ENCODE data around the gene CLEC16A. TPM values are rescaled to one million over a fixed set of nuclear protein-coding genes. Genes with fewer than 3 reads are reported as not detected.

CLEC16A gene
- total and polyA plus RNA-seq, 9 donors: 11.5 to 18.3 (median 14.9) TPM

GRCh38 chr16:11094075-11094856, 149.9 kb downstream of the CLEC16A start:
- WGBS (ENCODE audit: insufficient coverage): 26% methylated on average over 4 of the region's 8 CpGs
- Histone ChIP-seq H3K36me3 (ENCODE audit: control insufficient read depth, insufficient read depth, low read length) (peaks cover 19% of the 10 kb centered on the region), H3K4me3 (ENCODE audit: low read length) (no peak overlapping the region), H3K9me3 (replicated peaks; ENCODE audit: control insufficient read depth, low read depth, low read length) (no peaks in the 10 kb centered on the region), H3K27me3 (ENCODE audit: control insufficient read depth, insufficient read depth, low read length) (no peaks in the 10 kb centered on the region), H3K27ac (ENCODE audit: low read length) (peak overlapping the region; percentile 62), H3K4me1 (ENCODE audit: control insufficient read depth, insufficient read depth, low read length) (peaks cover 28% of the 10 kb centered on the region)
- DNase-seq: peak; percentile 72

- 54% methylated on average over 2 of the region's 10 CpGs for WGBS (ENCODE audit: insufficient coverage)
These were observed 150.6 kb downstream of the CLEC16A start for GRCh38 chr16:11094857-11095565.

GRCh38 chr16:11095935-11096334, 151.6 kb downstream of the CLEC16A start:
- no peak for DNase-seq
- H3K27ac ChIP-seq (ENCODE audit: low read length): no peak overlapping the region
- H3K4me1 ChIP-seq (ENCODE audit: control insufficient read depth, insufficient read depth, low read length): peaks cover 40% of the 10 kb centered on the region
- H3K4me3 ChIP-seq (ENCODE audit: low read length): no peak overlapping the region
- WGBS (ENCODE audit: insufficient coverage): no CpG with 5 or more reads among the region's 4 CpGs
- H3K36me3 ChIP-seq (ENCODE audit: control insufficient read depth, insufficient read depth, low read length): peaks cover 19% of the 10 kb centered on the region
- no peaks in the 10 kb centered on the region for H3K9me3 ChIP-seq (replicated peaks; ENCODE audit: control insufficient read depth, low read depth, low read length)
- H3K27me3 ChIP-seq (ENCODE audit: control insufficient read depth, insufficient read depth, low read length): no peaks in the 10 kb centered on the region

More at GRCh38 chr16:11094857-11095565, 150.6 kb downstream of the CLEC16A start:
- H3K9me3 ChIP-seq (replicated peaks; ENCODE audit: control insufficient read depth, low read depth, low read length): no peaks in the 10 kb centered on the region
- no peak overlapping the region for H3K4me3 ChIP-seq (ENCODE audit: low read length)
- H3K27ac ChIP-seq (ENCODE audit: low read length): peak overlapping the region; percentile 62
- DNase-seq: no peak
- peaks cover 31% of the 10 kb centered on the region for H3K4me1 ChIP-seq (ENCODE audit: control insufficient read depth, insufficient read depth, low read length)
- H3K27me3 ChIP-seq (ENCODE audit: control insufficient read depth, insufficient read depth, low read length): no peaks in the 10 kb centered on the region
- H3K36me3 ChIP-seq (ENCODE audit: control insufficient read depth, insufficient read depth, low read length): peaks cover 19% of the 10 kb centered on the region

- Histone ChIP-seq H3K4me3 (ENCODE audit: low read length) (no peak overlapping the region), H3K4me1 (ENCODE audit: control insufficient read depth, insufficient read depth, low read length) (peaks cover 48% of the 10 kb centered on the region), H3K9me3 (replicated peaks; ENCODE audit: control insufficient read depth, low read depth, low read length) (no peaks in the 10 kb centered on the region), H3K36me3 (ENCODE audit: control insufficient read depth, insufficient read depth, low read length) (peaks cover 9% of the 10 kb centered on the region), H3K27me3 (ENCODE audit: control insufficient read depth, insufficient read depth, low read length) (no peaks in the 10 kb centered on the region), H3K27ac (ENCODE audit: low read length) (no peak overlapping the region)
- WGBS (ENCODE audit: insufficient coverage): 81% methylated on average over 5 of the region's 8 CpGs
- DNase-seq: no peak
These were observed 152.9 kb downstream of the CLEC16A start for GRCh38 chr16:11097094-11097786.

GRCh38 chr16:11097787-11098167, 153.4 kb downstream of the CLEC16A start:
- H3K9me3 ChIP-seq (replicated peaks; ENCODE audit: control insufficient read depth, low read depth, low read length): no peaks in the 10 kb centered on the region
- H3K27ac ChIP-seq (ENCODE audit: low read length): no peak overlapping the region
- H3K27me3 ChIP-seq (ENCODE audit: control insufficient read depth, insufficient read depth, low read length): no peaks in the 10 kb centered on the region
- H3K36me3 ChIP-seq (ENCODE audit: control insufficient read depth, insufficient read depth, low read length): peaks cover 9% of the 10 kb centered on the region
- no peak for DNase-seq
- WGBS (ENCODE audit: insufficient coverage): 94% methylated on average over 2 of the region's 6 CpGs
- peaks cover 53% of the 10 kb centered on the region for H3K4me1 ChIP-seq (ENCODE audit: control insufficient read depth, insufficient read depth, low read length)
- H3K4me3 ChIP-seq (ENCODE audit: low read length): no peak overlapping the region

GRCh38 chr16:11098601-11099390, 154.4 kb downstream of the CLEC16A start:
- H3K27me3 ChIP-seq (ENCODE audit: control insufficient read depth, insufficient read depth, low read length): no peaks in the 10 kb centered on the region
- H3K9me3 ChIP-seq (replicated peaks; ENCODE audit: control insufficient read depth, low read depth, low read length): no peaks in the 10 kb centered on the region
- no peak for DNase-seq
- H3K4me1 ChIP-seq (ENCODE audit: control insufficient read depth, insufficient read depth, low read length): peaks cover 60% of the 10 kb centered on the region
- no peak overlapping the region for H3K4me3 ChIP-seq (ENCODE audit: low read length)
- WGBS (ENCODE audit: insufficient coverage): 96% methylated on average over 4 of the region's 17 CpGs
- H3K36me3 ChIP-seq (ENCODE audit: control insufficient read depth, insufficient read depth, low read length): peaks cover 9% of the 10 kb centered on the region
- no peak overlapping the region for H3K27ac ChIP-seq (ENCODE audit: low read length)

- no peak for DNase-seq
- Histone ChIP-seq H3K36me3 (ENCODE audit: control insufficient read depth, insufficient read depth, low read length) (peaks cover 9% of the 10 kb centered on the region), H3K4me1 (ENCODE audit: control insufficient read depth, insufficient read depth, low read length) (peaks cover 58% of the 10 kb centered on the region), H3K4me3 (ENCODE audit: low read length) (no peak overlapping the region), H3K27me3 (ENCODE audit: control insufficient read depth, insufficient read depth, low read length) (no peaks in the 10 kb centered on the region), H3K27ac (ENCODE audit: low read length) (peak overlapping the region; percentile 77), H3K9me3 (replicated peaks; ENCODE audit: control insufficient read depth, low read depth, low read length) (no peaks in the 10 kb centered on the region)
- WGBS (ENCODE audit: insufficient coverage): 88% methylated on average over 4 of the region's 7 CpGs
These were observed 155.4 kb downstream of the CLEC16A start for GRCh38 chr16:11099672-11100205.

- peak; percentile 93 for DNase-seq
- H3K4me1 ChIP-seq (ENCODE audit: control insufficient read depth, insufficient read depth, low read length): peaks cover 63% of the 10 kb centered on the region
- WGBS (ENCODE audit: insufficient coverage): 9% methylated on average over 5 of the region's 6 CpGs
These were observed 155.9 kb downstream of the CLEC16A start for GRCh38 chr16:11100239-11100750.

GRCh38 chr16:11101283-11101682, 156.9 kb downstream of the CLEC16A start:
- no peaks in the 10 kb centered on the region for H3K27me3 ChIP-seq (ENCODE audit: control insufficient read depth, insufficient read depth, low read length)
- H3K9me3 ChIP-seq (replicated peaks; ENCODE audit: control insufficient read depth, low read depth, low read length): no peaks in the 10 kb centered on the region
- no peak for DNase-seq
- peaks cover 7% of the 10 kb centered on the region for H3K36me3 ChIP-seq (ENCODE audit: control insufficient read depth, insufficient read depth, low read length)
- peaks cover 68% of the 10 kb centered on the region for H3K4me1 ChIP-seq (ENCODE audit: control insufficient read depth, insufficient read depth, low read length)
- H3K27ac ChIP-seq (ENCODE audit: low read length): no peak overlapping the region
- 98% methylated on average over 5 of the region's 6 CpGs for WGBS (ENCODE audit: insufficient coverage)
- H3K4me3 ChIP-seq (ENCODE audit: low read length): no peak overlapping the region

More at GRCh38 chr16:11100239-11100750, 155.9 kb downstream of the CLEC16A start:
- Histone ChIP-seq H3K4me3 (ENCODE audit: low read length) (no peak overlapping the region), H3K27ac (ENCODE audit: low read length) (peak overlapping the region; percentile 77), H3K27me3 (ENCODE audit: control insufficient read depth, insufficient read depth, low read length) (no peaks in the 10 kb centered on the region), H3K36me3 (ENCODE audit: control insufficient read depth, insufficient read depth, low read length) (peaks cover 9% of the 10 kb centered on the region), H3K9me3 (replicated peaks; ENCODE audit: control insufficient read depth, low read depth, low read length) (no peaks in the 10 kb centered on the region)

All from muscle of leg (tissue), 11 donors.